NT2/D1 (cell line): ENCODE results near the gene PARP6.

ENCODE experiments used
- DNase-seq: peaks from one replicate; pipeline ENCODE4 v3.0.0-alpha.2; 2011; ENCODE audit warnings: low read depth, low spot score
- H3K27me3 ChIP-seq: 2 replicates; pipeline ENCODE4 v1.6.0; 2011; ENCODE audit warnings: mild to moderate bottlenecking; ENCODE audit not compliant: insufficient read length, insufficient read depth
- H3K36me3 ChIP-seq: 2 replicates; pipeline ENCODE4 v1.6.1; 2011; ENCODE audit warnings: mild to moderate bottlenecking, low read length, mixed read lengths; ENCODE audit not compliant: insufficient read depth, insufficient read length
- H3K4me1 ChIP-seq: 2 replicates; pipeline ENCODE4 v1.5.1; 2011; ENCODE audit not compliant: insufficient read depth, insufficient read length
- H3K4me3 ChIP-seq: 2 replicates; pipeline ENCODE4 v1.5.1; 2011; ENCODE audit warnings: low read depth; ENCODE audit not compliant: insufficient read length
- H3K9ac ChIP-seq: 2 replicates; pipeline ENCODE4 v1.6.0; 2011; ENCODE audit warnings: low read depth; ENCODE audit not compliant: insufficient read length
- H3K9me3 ChIP-seq: 2 replicates; pipeline ENCODE4 v1.5.1; 2011; ENCODE audit warnings: mild to moderate bottlenecking, low read length; ENCODE audit not compliant: insufficient read depth
- SUZ12 ChIP-seq: IDR thresholded peaks from 2 replicates; pipeline ENCODE4 v1.6.1; 2011; ENCODE audit not compliant: insufficient read length, insufficient read depth; ENCODE audit errors: extremely low read depth
- YY1 ChIP-seq: IDR thresholded peaks from 2 replicates; pipeline ENCODE4 v1.6.1; 2011; ENCODE audit not compliant: insufficient read length, insufficient read depth
- ZNF274 ChIP-seq: IDR thresholded peaks from 2 replicates; pipeline ENCODE4 v1.6.1; 2011; ENCODE audit warnings: mild to moderate bottlenecking, low read depth, low read length

PARP6 gene

DNA sequence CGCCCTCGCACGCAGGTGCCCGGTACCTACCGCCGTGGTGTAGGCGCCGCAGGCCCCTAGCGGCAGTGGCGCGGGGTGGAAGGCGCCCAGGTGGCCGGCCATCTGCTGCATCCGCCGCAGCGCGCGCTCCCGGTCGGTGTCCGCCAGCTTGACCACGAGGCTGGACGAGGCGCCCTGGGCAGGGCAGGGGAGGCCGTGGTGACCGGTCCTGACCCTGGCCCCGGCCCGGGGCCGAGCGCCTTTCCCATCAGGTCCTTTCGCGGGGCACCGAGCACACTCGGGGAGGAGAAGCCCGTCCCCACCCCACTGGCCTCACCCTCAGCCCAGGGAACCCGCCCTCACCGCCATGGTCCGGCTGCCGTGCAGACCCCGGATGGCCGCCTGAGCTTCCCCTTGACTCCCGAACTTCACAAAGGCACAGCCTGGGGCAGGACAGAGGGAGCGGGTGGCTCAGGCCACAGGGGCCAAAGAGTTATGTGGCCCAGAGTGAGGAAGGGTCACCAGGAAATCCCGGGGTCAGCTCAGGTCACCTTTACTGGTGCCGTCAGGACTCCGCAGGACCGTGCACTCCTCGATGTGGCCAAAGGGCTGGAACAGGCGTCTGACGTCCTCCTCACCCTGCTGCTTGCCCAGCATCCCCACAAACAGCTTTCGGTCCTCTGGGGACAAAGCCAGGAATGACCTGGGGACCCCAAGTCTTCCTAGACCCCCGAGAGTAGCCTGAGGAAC, 17.4 kb upstream of the PARP6 start:
- TF ChIP-seq YY1 (no peak), ZNF274 (no peak), SUZ12 (no peak)
- H3K4me1 ChIP-seq = no peaks in the 10 kb centered on the region
- H3K27me3 ChIP-seq = peaks cover 13% of the 10 kb centered on the region
- H3K9me3 ChIP-seq = no peaks in the 10 kb centered on the region
- DNase-seq = no peak
- no peak overlapping the region for H3K9ac ChIP-seq
- no peaks in the 10 kb centered on the region for H3K36me3 ChIP-seq
- H3K4me3 ChIP-seq = no peak overlapping the region

DNA sequence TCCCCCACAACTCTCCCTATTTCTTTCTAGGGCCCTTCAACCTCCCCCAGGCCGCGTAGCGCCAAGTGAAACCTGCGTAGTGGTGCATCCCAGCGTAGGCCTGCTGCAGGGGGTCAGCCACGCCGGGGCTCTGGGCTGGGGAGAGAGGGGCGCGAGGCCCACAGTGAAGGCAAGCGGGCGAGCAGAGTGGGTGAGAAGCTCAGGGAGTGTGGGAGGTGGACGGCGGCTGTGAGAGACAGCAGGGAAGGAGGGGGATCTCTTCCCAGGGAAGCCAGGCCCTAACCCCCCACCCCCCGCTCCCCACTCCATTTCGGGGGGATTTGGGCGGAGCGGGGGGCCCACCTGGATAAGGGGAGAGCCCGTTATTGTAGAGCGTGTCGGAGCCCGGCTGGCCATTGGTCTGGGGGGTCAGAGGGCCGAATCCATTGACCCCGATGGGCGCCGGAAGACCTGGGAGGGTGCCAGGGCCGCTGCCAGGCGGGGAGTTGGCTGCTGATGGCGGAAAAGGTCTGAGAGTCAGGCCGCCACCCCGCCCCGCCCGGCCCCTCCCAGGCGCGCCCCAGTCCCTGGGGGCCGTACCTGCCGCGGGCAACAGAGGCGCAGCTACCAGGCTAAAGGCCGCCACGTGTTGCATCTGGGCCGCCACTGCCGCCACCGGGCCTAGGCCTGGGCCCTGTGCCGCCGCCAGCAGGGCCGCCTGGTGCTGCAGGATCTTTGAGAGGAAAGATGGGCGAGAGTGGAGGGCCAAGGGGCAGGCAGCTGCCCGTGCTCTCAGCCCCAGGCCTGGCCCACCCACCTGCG, 16.6 kb upstream of the PARP6 start:
- Histone ChIP-seq H3K36me3 (no peaks in the 10 kb centered on the region), H3K27me3 (peaks cover 13% of the 10 kb centered on the region), H3K9me3 (no peaks in the 10 kb centered on the region), H3K4me3 (no peak overlapping the region), H3K4me1 (no peaks in the 10 kb centered on the region), H3K9ac (no peak overlapping the region)
- DNase-seq = no peak
- TF ChIP-seq YY1 = no peak
- TF ChIP-seq SUZ12 = no peak

DNA sequence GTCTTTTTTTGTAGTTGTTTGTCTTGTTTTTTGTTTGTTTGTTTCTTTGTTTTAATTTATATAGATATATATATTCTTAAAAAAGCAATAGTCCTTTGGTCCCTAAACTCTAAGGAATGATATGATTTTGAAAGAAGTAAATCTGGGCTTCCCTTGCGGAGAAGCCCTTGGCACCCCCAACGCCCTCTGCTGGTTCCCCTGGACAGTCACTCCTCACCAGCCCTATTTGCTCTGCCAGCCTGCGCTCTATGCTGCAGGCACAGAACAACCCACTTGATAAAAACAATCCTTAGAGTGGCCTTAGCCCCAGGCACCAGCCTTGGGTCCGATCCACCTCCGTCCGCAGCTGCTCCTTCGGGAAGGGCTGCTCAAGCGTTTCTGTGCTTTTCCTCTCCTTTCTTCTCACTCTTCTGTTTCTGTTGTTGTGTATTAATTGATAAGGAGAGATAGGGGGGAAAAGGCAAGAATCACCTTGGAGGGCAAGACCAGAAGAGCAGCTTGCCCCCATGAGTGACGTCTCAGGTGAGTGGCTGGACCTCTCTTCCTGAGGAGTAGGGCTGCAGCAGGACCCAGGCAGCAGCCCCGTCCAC, 13.7 kb upstream of the PARP6 start:
- Histone ChIP-seq H3K4me3 (no peak overlapping the region), H3K27me3 (peaks cover 4% of the 10 kb centered on the region), H3K4me1 (no peaks in the 10 kb centered on the region), H3K36me3 (no peaks in the 10 kb centered on the region), H3K9me3 (no peaks in the 10 kb centered on the region), H3K9ac (no peak overlapping the region)
- DNase-seq = peak; percentile 22
- TF ChIP-seq SUZ12 (no peak), ZNF274 (no peak), YY1 (no peak)

DNA sequence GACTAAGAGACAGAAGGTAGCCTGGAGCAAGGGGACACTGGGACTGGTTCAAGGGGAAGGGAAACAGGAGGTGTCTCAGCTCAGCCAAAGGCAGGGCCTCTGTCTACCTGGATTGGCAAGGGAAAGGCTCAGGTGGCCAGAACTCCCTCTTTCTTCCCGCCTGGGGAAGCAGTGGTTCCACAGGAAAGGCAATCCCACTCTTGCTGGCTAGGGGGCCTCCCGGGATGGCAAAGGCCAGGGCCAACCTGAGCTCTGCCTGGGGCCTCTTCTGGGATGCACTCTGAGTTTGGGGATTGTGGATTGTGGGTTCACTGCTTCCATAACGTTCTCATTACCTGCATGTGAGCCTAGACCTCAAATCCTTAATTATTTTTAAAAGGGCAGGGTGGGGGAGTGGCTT, 13.0 kb upstream of the PARP6 start:
- Histone ChIP-seq H3K4me1 (no peaks in the 10 kb centered on the region), H3K27me3 (no peaks in the 10 kb centered on the region), H3K9me3 (no peaks in the 10 kb centered on the region), H3K9ac (no peak overlapping the region), H3K36me3 (no peaks in the 10 kb centered on the region), H3K4me3 (no peak overlapping the region)
- DNase-seq = no peak
- TF ChIP-seq SUZ12 (no peak), YY1 (no peak), ZNF274 (no peak)

DNA sequence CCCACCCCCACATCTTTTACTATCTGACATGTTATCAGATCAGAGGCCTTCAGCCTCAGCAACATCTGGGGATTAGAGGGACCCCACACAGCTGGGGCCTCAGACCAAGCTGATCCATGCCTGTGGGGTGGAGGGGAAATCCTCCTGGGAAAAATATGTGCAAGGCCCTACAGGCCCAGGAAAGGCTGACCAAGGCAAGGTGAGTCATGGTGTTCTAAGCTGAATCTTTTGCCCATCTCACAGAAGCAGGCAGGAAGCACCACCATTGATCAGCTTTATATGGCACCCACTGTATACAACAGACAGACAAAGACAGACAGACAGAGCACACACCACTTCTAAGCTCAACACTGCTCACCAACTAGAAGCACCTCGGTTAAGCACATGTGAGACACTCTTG, 12.4 kb upstream of the PARP6 start:
- DNase-seq = no peak
- no peak overlapping the region for H3K4me3 ChIP-seq

DNA sequence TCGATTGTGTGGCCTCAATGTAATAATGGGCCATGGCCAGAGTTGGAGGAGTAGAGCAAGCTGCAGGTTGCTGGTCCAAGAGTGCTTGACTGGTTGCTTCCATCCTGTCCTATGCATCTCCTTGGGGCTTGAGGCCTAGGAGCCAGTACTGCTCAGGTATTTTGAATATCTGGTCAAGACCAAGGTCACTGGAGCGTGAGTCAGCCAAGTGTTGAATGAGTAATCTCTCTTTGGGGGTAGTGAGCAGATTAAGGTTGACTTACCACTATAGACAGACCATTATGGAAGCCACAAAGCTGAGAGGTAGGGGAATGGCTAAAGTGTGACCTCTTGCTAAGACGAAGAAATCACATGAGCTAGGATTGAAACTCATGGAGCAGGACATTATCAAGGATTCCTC, 9.4 kb upstream of the PARP6 start:
- Histone ChIP-seq H3K27me3 (no peaks in the 10 kb centered on the region), H3K4me3 (no peak overlapping the region), H3K9ac (no peak overlapping the region), H3K36me3 (no peaks in the 10 kb centered on the region), H3K9me3 (no peaks in the 10 kb centered on the region), H3K4me1 (no peaks in the 10 kb centered on the region)
- no peak for TF ChIP-seq SUZ12
- TF ChIP-seq YY1 = no peak
- no peak for TF ChIP-seq ZNF274
- DNase-seq = no peak

More for the DNA sequence above, 12.4 kb upstream of the PARP6 start:
- Histone ChIP-seq H3K36me3 (no peaks in the 10 kb centered on the region), H3K4me1 (no peaks in the 10 kb centered on the region), H3K27me3 (no peaks in the 10 kb centered on the region), H3K9ac (no peak overlapping the region), H3K9me3 (no peaks in the 10 kb centered on the region)
- no peak for TF ChIP-seq YY1
- TF ChIP-seq SUZ12 = no peak
- no peak for TF ChIP-seq ZNF274

DNA sequence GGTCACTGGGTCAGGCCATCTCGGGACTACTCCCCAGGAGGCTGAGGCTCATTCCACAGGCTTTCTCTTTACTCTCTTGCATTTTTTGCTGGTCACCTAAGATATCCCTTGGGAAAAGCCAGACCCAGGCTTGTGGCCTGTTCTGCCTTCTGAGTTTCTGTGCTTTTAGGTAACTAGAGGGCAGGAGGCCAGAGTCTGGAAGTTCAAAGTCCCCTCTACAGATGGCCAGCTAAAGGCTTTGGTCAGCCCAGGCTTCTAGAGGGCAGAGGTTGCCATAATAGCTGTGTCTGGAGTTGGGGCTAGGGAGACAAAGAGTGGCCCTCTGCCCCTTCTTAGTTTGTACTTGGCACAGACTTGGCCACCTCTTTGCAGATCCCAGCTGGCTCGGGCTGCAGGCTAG, 8.4 kb upstream of the PARP6 start:
- no peak overlapping the region for H3K4me3 ChIP-seq
- H3K9me3 ChIP-seq = no peaks in the 10 kb centered on the region

More for the DNA sequence above, 8.4 kb upstream of the PARP6 start:
- DNase-seq = no peak
- TF ChIP-seq ZNF274 (no peak), SUZ12 (no peak), YY1 (no peak)
- no peaks in the 10 kb centered on the region for H3K27me3 ChIP-seq
- H3K36me3 ChIP-seq = no peaks in the 10 kb centered on the region
- no peaks in the 10 kb centered on the region for H3K4me1 ChIP-seq
- H3K9ac ChIP-seq = no peak overlapping the region
